Measurements from ENCODE around the gene SKAP1.

Gene SKAP1

DNA sequence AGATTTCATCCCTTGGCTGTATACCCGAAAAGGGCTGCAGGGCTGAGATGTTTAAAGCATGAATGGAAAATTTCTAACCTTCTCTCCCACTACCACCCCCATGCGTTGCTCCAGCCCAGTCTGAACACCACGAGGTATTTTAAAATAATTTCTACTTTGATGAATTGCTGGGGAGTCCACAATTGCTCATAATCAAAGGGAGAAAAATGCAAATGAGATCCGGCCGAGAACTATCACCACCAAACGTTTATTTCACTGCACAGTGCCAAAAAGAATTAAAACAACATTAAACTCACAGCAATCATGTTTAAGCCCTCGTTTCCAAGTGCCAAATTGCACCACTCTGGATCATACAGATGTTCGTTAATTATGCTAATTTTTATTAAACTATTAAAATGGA lies 285.8 kb downstream of the SKAP1 start:
- no peak for DNase-seq (ENCODE audit: low spot score)

DNA sequence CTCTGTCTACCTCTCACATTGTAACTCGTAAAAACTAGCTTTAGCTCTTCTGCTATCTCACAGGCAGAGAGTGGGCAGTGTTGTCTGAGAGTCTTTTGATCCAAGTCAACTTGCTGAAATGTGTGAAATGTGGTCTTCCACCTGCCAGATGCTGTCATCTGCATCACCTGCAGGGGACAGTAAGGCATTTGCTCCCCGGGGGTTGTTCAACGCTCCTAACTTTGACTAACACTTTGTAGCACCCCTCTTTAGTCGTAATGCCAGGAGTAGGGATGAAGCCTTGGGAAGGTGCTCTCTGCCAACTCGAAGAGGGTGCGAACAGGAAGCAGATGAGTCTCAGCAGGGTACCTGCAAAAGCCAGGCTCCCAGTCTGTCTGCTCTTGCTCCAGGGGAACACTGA lies 286.4 kb downstream of the SKAP1 start:
- DNase-seq (ENCODE audit: low spot score) = no peak

DNA sequence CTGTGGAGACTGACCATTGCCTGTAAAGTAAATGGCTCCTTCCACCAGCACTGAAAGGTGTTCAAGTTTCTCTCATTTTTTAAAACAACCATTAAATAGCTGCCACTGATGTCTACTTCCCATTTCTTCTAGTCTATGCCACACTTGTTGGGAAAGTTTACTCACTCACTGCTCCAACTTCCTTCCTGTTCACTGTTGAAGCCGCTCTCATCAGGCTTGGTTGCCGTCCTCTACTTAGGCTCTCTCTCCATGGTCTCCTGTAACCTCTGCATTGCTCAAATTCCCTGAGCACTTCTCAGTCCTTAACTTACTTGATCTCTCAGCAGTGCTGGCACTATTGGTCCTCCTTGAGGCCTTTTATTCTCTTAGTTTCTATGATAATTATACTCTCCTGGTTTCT lies 290.1 kb downstream of the SKAP1 start:
- no peak for DNase-seq (ENCODE audit: low spot score)

DNA sequence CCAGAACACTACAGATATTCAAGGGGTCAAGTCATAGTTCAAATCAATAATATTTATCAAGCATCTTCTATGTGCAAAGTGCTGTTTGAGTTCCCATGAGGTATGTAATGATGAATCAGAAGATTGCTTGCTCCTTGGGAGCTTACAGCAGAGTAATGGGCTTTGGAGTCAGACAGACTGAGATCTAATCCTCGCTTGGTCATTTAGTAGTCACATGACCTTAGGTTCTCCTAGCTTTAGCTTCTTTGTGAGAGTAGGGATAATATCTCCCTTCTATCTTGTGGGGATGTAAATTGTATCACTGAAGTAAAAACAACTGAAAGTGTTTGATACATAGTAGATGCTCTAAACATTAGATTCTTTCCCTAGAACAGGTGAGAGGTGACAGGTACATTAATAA lies 292.4 kb downstream of the SKAP1 start:
- no peak for DNase-seq (ENCODE audit: low spot score)

DNA sequence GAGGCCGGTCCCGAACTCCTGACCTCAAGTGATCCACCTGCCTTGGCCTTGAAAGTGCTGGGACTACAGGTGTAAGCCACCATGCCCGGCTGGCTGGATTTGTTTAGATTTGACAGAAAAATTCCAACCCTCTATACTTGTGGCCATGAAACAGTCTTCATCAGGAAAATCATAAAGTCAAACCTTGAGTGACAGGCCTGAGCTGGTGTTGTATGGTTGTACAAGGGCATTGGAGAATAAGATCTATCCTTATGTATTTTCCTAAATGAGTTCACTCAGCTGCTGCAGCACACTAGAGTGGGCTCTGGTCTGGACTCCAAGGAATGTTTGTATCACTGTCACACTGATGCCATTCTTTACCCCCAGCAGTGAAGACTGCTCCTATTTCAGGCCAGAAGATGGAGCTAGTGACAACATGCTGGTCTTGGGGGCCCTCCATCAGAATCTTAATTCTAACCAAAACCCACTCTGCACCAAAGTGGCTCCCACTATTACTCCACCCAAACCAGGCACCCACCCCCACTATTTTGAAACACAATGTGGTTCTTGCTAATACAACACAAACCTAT lies 295.0 kb downstream of the SKAP1 start:
- DNase-seq (ENCODE audit: low spot score) = no peak

DNA sequence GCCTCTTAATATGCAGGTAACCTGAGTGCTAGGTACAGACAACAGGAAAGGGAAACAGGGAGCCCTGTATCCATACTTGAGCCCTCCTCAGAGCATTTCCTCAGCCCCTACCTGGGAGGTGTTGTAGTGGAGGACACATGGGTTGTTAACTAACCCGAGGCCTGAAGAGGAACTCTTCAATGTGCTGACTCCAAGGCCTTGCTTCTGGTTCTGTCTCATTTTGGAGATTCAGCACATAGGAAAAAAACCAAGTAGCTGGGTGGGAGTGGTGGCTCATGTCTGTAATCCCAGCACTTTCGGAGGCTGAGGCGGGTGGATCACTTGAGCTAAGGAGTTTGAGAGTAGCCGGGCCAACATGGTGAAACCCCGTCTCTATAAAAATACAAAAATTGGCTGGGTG lies 297.6 kb downstream of the SKAP1 start:
- DNase-seq (ENCODE audit: low spot score) = no peak

DNA sequence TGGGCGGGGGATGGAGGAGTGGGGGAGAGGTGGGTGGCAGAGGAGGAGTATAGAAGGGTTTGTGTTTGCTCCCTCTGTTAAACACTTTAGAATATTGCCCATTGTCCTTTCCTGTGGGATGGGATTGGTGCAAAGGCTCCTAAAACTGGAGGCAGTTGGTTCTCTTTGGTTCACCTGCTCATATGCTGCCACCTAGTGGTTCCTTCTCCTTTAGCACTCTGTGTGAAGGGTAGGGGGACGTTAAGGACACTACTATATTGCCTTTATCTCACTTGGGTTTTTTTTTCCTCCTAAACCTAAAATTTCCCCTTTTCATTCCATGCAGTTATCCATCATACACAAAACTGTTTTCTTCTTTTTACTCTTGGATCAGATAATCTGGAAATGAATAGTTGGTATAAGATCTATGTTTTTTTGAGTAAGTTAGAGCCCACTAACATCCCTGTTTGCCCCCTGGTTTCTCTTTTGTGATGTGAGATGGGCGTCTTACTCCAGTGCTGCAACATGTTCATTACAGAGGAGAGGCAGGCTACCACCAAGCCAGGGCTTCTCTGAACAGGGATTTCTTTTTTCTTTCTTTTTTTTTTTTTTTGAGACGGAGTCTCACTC lies 298.7 kb downstream of the SKAP1 start:
- peak; percentile 66 for DNase-seq (ENCODE audit: low spot score)

DNA sequence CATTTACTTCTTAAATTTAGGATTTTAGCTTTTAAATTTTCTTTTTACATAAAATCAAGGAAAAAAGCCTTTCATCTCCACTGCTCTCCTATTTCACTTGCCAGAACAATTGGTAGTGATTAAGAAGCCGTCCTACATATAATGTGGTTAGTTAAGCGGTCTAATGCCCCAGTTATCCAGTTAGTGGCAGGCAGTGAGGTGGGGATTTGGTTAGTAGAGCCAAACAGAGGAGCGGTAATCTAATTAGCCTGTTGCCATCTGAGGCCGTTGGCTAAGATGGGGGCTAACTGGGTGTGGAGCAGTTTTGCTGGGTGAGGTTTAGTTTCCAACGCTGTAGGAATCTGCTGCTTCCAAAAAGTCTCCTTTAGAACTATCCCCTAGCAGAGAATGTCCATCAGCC lies 300.0 kb downstream of the SKAP1 start:
- DNase-seq (ENCODE audit: low spot score) = no peak

DNA sequence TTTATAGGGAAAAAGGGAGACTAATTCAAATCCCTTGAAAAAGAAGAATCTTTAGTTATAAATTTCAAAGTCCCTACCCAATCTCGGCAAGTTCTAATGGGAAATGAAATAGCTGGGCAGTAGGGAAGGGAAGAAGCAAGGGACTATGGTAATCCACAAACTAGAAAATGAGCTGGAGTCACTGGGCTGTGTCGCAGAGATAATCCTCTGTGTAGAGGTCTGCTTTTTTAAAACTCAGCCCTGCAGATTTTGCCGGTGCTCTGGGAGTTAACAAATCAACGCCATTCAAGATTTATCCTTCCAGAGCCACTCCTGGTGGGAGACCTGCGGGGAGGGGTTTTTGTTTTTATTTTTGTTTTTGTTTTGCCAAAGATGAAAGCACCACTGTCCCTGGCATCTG lies 301.6 kb downstream of the SKAP1 start:
- no peak for DNase-seq (ENCODE audit: low spot score)

DNA sequence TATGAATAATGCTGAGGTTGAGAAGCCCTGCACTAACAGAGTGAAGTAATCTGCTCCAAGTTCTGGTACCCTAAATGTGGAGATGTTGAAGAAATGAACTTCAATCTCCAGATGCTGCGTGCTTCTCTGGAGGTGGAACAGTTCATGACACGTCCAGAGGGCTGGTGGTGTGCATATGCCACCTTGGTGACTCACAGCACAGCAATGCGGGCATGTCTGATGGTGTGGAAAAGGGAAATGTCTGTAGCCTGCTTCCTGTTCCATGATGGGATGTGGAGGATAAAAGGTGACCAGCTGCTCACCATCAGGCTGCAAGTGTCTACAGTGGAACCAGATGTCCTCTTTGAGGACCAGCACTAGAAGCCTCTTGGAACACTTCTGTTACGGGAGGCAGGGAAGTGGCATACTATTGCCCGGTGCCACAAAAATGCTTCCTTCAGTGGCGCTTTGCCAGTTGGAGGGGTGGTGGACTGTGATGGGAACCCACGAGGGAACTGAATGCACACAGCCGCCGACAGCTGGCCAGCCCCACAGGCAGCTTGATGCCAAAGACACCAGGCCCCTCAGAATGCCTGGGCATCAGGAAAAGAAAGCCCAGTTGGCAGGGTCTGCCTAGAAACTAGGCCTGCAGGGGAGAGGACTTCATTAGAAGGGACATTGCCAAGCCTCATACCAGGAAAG lies 302.5 kb downstream of the SKAP1 start:
- DNase-seq (ENCODE audit: low spot score) = peak; percentile 92

DNA sequence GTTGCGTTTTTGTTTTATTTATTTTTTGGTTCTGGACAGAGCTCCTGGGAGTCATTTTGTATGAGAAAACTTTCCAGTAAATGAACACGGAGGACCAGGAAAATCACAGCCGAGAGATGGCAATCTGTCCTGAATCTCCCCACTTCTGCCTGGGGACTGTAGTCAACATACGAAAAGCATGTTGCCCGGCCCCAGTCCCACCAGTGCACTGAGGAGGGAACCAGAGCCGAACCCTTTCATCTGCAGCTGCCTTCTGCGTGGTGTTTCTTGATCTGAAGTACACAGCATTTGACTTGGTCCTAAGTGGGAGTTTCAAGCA lies 303.5 kb downstream of the SKAP1 start:
- no peak for DNase-seq (ENCODE audit: low spot score)

DNA sequence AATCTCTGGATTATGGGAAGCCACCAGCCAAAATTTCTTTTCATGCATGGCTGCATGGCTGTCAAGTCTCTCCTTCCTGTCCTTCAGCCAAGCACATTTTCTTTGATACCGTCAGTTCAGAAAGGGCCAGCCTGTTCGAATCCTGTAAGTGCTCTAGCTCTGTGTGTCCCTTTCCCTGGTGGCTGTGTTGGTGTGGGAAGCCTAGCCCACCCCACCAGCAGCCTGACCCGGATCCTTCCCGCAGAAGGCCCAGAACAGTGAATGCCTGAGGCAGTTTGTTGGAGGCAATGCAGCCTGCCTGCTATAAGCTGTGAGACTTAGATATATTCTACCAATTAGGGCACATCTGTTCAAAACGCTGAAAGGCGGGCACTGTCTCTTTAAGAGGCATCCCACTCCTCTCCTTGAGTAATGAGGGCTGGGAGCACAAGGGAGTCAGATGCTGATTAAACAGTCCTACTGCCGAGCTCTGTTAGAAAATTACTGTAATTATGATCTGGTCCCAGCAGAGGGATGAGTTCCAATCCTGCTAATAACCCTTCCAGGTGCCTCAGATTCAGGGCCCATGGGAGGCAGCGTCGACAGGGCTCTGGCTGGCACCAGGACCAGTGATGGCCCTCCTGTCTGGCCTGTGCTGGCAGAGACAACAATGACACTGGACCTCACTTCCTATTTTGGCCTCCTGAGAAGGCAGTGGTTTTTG lies 304.0 kb downstream of the SKAP1 start:
- DNase-seq (ENCODE audit: low spot score) = no peak

DNA sequence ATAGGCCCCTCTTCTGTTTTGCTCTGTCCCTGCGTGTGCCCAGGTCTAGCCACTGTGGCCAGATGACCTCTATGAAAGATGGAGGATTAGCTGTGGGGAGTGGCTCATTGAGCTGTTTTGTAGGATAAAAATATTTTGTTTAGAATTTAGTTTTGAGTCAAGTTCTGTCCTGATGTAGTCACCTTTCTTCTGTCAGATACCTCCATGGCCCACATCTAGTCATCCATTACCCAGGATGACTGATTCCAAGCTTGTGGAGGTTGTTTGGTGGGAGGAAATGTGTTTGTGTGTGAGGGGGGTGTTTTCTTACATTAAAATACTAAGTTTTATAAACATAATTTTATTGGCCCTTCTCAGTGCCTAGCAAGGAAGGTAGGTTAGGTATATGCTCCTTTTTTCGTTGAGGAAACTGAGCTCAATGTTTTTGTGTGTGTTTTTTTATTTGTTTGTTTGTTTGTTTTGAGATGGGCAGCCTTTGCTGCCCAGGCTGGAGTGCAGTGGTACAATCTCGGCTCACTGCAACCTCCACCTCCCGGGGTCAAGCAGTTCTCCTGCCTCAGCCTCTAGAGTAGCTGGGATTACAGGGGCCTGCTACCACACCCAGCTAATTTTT lies 306.1 kb downstream of the SKAP1 start:
- no peak for DNase-seq (ENCODE audit: low spot score)

DNA sequence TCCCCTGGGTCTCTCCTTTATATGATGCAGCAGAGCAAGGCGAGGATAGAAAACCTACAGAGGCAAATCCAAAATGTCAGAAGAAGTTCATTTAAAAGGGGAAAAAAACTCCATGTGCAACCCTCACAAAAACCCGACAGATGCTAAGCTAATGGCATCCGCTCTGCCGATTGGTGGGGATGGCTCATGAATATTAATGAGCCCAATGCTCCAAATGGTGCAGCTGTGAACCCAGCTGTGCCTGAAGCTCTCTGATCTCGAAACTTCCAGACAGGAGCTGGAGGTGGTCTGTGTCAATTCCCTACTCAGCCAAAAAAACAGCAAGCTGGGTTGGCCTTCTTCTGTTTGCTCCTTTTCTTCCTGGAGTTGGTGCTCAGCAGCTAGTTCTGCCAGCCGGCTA lies 306.9 kb downstream of the SKAP1 start:
- DNase-seq (ENCODE audit: low spot score) = no peak

DNA sequence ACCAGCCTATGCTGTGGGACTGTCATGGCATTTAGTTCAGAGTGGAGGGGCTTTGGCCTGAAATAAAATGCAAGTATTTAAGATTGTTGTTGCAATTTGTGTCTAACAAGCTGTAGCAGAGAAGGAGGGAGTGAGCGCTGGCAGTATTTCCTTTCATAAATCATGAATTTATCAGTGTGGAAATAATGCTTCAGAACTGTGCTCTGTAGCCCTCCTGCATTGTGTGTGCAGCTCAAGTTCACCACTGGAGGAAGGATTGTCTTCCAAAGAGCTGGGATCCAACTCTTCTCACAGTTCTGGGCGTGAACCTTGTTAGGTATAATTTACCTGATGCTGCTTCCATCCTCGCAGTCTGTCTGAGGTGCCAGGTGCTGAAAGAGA lies 307.4 kb downstream of the SKAP1 start:
- DNase-seq (ENCODE audit: low spot score) = no peak

DNA sequence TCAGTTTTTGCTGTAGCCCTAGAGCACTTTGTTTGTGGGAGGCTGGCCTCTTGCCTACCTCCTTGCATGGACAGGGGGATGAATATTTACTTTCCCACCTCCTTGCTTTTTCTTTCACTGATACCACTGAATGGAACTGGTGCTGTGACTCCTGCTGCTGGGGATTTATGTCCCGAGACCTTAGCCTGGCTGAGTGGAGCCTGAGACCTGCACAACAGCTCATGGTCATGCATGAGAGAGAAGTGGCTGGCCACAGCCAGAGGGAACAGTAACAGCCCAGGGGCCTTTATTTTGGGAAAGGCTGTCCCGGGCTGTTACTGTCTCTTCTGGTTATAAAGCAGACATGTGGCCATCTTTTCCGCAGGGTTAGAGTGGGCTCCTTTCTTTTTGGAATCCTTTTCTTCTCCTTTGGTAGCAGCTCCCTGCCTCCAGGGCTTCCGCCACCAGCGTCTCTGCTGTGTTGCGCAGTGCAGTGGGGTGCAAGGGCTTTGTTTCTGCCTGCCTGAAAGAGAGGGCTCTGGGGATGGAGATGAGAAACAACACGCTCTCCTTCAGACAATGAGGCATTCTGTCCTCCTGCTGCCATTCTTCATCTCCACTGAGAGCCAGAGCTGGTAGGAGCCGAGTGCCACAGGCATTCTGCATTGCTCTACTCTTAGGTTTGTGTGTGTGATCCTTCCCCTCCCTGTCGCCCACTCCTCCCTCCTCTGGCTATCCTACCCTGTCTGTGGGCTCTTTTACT lies 307.9 kb downstream of the SKAP1 start:
- DNase-seq (ENCODE audit: low spot score) = no peak

DNA sequence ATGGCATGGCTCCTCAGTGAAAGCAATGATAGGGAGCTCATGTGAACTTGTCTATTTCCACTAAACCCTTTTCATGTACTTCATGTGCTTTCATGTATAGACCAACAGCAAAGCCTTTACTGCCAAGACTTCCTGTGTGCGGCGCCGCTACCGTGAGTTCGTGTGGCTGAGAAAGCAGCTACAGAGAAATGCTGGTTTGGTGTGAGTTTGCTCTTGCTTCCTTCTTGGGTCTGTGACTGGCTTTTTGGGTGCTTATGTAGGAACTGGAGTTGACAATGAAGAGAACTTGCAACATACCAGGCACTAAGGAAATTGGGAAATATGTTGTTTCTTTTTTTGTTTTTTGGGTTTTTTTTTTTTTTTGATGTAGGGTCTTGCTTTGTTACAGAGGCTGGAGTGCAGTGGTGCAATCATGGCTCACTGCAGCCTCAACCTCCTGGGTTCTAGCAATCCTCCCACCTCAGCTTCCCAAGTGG lies 316.8 kb downstream of the SKAP1 start:
- DNase-seq (ENCODE audit: low spot score) = no peak

DNA sequence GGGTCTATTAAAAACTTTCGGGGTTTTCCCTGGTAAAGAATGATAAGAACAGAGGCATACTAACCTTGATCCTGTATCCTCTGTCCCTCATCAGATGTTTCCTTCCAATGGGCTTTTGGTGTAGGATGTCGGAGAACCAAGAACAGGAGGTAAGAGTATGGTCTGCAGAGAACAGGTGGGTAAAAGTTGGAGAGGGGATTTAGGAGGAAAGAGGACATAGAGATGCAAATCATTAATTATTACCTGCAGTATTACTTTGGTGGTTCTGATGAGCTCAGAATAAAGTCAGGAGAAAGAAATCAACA lies 318.1 kb downstream of the SKAP1 start:
- no peak for DNase-seq (ENCODE audit: low spot score)

DNA sequence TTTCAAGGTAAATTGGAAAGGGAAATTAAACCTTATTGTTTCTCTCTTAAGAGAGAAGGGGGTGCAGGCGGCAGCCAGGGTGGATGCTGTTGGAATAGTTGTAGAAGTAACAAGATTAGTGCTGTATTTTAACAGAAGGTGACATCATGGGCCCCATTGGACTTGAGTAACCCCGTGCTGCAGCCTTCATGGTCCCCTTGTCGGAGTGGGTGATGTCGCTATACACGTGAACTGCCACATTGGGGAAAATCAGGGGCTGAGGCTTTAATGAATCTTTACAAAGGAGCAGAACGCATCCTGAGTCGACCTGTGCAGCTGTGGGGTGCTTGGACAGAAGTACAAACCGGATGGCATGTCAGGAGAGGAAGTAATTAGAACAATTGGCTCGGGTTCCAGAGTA lies 319.3 kb downstream of the SKAP1 start:
- DNase-seq (ENCODE audit: low spot score) = no peak

DNA sequence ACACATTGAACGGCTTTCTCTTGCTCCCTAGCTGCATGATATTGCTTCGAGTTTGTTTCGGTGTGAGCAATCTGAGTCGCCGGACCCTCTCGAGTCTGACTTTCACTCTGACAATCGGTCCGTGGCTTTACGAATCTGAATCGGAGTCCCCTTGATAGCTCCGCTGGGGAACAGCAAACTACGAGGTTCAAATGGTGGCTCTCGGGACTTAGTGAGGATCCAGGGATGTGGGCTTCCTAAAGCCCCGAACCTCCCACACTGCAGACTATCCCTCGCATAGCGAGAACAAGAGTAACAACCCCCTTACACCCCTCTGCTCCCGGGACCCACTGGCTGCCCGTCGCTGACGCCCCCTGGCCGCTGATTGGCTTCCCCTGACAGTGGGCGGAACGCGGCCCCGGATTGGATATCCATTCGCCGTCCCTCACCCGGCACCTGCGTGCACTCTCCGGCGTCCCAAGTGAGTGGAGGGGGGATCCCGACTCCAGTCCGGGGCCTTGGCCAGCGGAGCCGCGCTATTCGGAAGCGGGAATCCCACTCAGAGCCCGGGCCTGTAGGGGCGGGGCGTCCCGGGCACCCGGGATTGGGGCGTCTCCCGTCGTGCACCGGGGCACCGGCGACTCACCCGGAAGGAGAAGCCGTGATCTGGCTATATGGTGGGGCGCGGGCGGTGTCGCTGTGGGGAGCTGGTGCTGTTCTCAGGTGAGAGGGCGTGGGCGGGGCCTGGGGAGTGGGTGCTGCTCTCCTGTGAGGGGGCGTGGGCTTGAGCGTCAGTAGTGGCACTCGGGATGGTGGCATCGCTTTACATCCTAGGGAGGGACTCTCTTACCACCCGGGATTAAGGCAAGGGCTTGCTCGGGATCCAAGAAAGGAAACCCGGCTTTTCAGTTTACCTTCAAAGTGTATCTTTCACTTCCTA lies 322.6 kb downstream of the SKAP1 start, which contains the start of gene SNX11:
SNX11 (plus strand) TSS at position 630 of the 919 bp plus-strand sequence. CDS start 4,278 bp downstream, outside the sequence.
- DNase-seq (ENCODE audit: low spot score) = peak; percentile 92

DNA sequence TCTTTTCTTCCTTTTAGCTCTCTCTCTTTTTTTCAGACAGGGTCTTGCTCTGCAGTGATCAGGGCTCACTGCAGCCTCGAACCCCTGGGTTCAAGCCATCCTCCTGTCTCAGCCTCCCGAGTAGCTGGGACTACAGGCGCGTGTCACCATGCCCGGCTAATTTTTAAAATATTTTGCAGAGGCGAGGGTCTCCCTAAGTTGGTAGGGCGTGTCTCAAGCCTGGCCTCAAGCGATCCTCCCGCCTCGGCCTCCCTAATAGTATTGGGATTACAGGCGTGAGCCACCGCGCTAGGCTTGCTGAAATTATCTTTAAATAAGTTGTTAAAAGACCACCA lies 323.2 kb downstream of the SKAP1 start:
- no peak for DNase-seq (ENCODE audit: low spot score)
